COLO829 (cell line): ENCODE data around the gene CENPH.
"Not testable (repeated sequence)": the region's sequence is repeated elsewhere in the genome, so short reads cannot be mapped to it uniquely, and the experiment has no call there.

Experiments used
- DNase-seq: peaks from one replicate; pipeline ENCODE4 v3.0.0; 2012; ENCODE audit warnings: low spot score

CENPH gene

GRCh38 chr5:69209602-69210001, 20.2 kb downstream of the CENPH start:
- DNase-seq: no peak

- no peak for DNase-seq
These were observed 21.8 kb downstream of the CENPH start for GRCh38 chr5:69211200-69211599.

- no peak for DNase-seq
These were observed 22.6 kb downstream of the CENPH start for GRCh38 chr5:69212022-69212421.

- DNase-seq: no peak
These were observed 24.3 kb downstream of the CENPH start for GRCh38 chr5:69213513-69214215.

GRCh38 chr5:69217151-69217511, 27.7 kb downstream of the CENPH start:
- DNase-seq: no peak

- DNase-seq: peak; percentile 85
These were observed 28.5 kb downstream of the CENPH start for GRCh38 chr5:69217548-69218526.

GRCh38 chr5:69219939-69220338, 30.6 kb downstream of the CENPH start:
- no peak for DNase-seq

- DNase-seq: not testable (repeated sequence)
These were observed 31.0 kb downstream of the CENPH start for GRCh38 chr5:69220371-69220770.

GRCh38 chr5:69220833-69221232, 31.4 kb downstream of the CENPH start:
- DNase-seq: not testable (repeated sequence)

- no peak for DNase-seq
These were observed 35.1 kb downstream of the CENPH start for GRCh38 chr5:69224520-69224919.

GRCh38 chr5:69225860-69226259, 36.5 kb downstream of the CENPH start:
- no peak for DNase-seq

- no peak for DNase-seq
These were observed 40.8 kb downstream of the CENPH start for GRCh38 chr5:69230181-69230580.

- DNase-seq: no peak
These were observed 41.9 kb downstream of the CENPH start for GRCh38 chr5:69231281-69231680.

- no peak for DNase-seq
These were observed 42.5 kb downstream of the CENPH start for GRCh38 chr5:69231851-69232250.

GRCh38 chr5:69234457-69235268, 45.3 kb downstream of the CENPH start, which contains the start of gene CDK7:
Gene CDK7 (plus strand): TSS chr5:69234886. CDS start chr5:69234976, 90 bp downstream.
- DNase-seq: peak; percentile 90

- DNase-seq: not testable (repeated sequence)
These were observed 47.4 kb downstream of the CENPH start for GRCh38 chr5:69236733-69237132.

- DNase-seq: no peak
These were observed 48.5 kb downstream of the CENPH start for GRCh38 chr5:69237877-69238276.

- peak; percentile 52 for DNase-seq
These were observed 49.4 kb downstream of the CENPH start for GRCh38 chr5:69238760-69239251.

GRCh38 chr5:69242215-69242927, 53.0 kb downstream of the CENPH start:
- no peak for DNase-seq

GRCh38 chr5:69245031-69245430, 55.6 kb downstream of the CENPH start:
- no peak for DNase-seq

GRCh38 chr5:69248019-69248418, 58.6 kb downstream of the CENPH start:
- DNase-seq: no peak
